Measurements from ENCODE around the gene MARCKS. TPM values are rescaled to one million over a fixed set of nuclear protein-coding genes. Genes with fewer than 3 reads are reported as not detected.

MARCKS gene
- total and polyA plus RNA-seq, 2 of the 13 experiments (the other 11 are each of a cell fraction or from before 2014, with no cell fraction given) = 30.5 to 39.5 TPM

GRCh38 chr6:113856375-113856624 is 845 bp upstream of the MARCKS start (continued):
- TF ChIP-seq PATZ1 (CRISPR knock-in tag; IDR thresholded peaks at IDR 0.05) (no peak), NR0B2 (CRISPR knock-in tag; IDR thresholded peaks at IDR 0.05) (no peak)

GRCh38 chr6:113857556-113858479 is 673 bp downstream of the MARCKS start:
- FAIRE-seq (no peak), DNase-seq (ENCODE audit: low spot score) (no peak), ATAC-seq (peak; percentile 7)
- Histone ChIP-seq H4K20me1 (ENCODE audit: insufficient read depth, low read length) (peaks cover 29% of the 10 kb centered on the region), H3K27me3 (ENCODE audit: control insufficient read depth in 1 of 2, insufficient read depth in 2 of 2, low read length in 2 of 2) (peaks cover 0 to 12% of the 10 kb centered on the region in 2 experiments; a peak in 3 of 5 replicates), H3K36me3 (replicated peaks in 1 of 2; ENCODE audit: control insufficient read depth in 1 of 2, insufficient read depth in 2 of 2, low read length in 2 of 2) (no peaks in the 10 kb centered on the region; a peak in 1 of 5 replicates), H3K9me3 (ENCODE audit: low read length) (no peaks in the 10 kb centered on the region), H3K27ac (ENCODE audit: extremely low read length, insufficient read depth, low read length) (peak overlapping the region; percentile 98), H3K9ac (ENCODE audit: insufficient read depth, low read depth, low read length) (peak overlapping the region; percentile 100), H3K79me2 (ENCODE audit: insufficient read depth, low read length) (peaks cover 48% of the 10 kb centered on the region), H2AFZ (ENCODE audit: low read length) (no peak overlapping the region), H3K4me2 (ENCODE audit: low read depth, low read length) (peak overlapping the region; percentile 64), H3K4me3 (replicated peaks in 1 of 3; ENCODE audit: insufficient read depth in 1 of 3, low read depth in 2 of 3, low read length in 3 of 3) (peak overlapping the region; percentile 88 to 100 (median 97)), H3K4me1 (ENCODE audit: insufficient read depth, low read length) (peaks cover 39% of the 10 kb centered on the region)
- intact Hi-C loops (cut with micrococcal nuclease; ENCODE audit: unreplicated experiment) (loop anchor here (2.0 to 10.0 kb wide), 6 partner anchors 21 to 977 kb away; no protein-coding TSS in a partner anchor), in situ Hi-C loops (cut with HindIII; ENCODE audit: extremely low pct_ligation_motif_present, low pct_unique_long_range_greater_than_20kb) (loop anchor here (5.0 to 10.0 kb wide), 4 partner anchors 163 to 551 kb away; no protein-coding TSS in a partner anchor)
- BruUV-seq (replicated peaks) = TSS peak; percentile 53
- 1% methylated on average over 39 of the region's 43 CpGs for WGBS (ENCODE audit: low lambda C conversion rate)
- ChIA-PET POLR2A (interaction anchor here (0.6 to 4.8 kb wide), 24 partner anchors 15 to 978 kb away, joined by 3 to 82 read pairs (median 5); no protein-coding TSS in a partner anchor), CTCF (ENCODE audit: low intra/inter-chr PET ratio, low total read pairs) (no interaction called here)
- TF ChIP-seq KAT7 (CRISPR knock-in tag; IDR thresholded peaks at IDR 0.05; ENCODE audit: borderline replicate concordance) (peak; percentile 34; the same call in 1 of the 2 replicates), BHLHE40 (IDR thresholded peaks at IDR 0.05; ENCODE audit: low read length) (peak; percentile 11; the same call in 1 of the 2 replicates), HDAC2 (CRISPR knock-in tag; IDR thresholded peaks at IDR 0.05) (no peak), SNAI1 (CRISPR knock-in tag; IDR thresholded peaks at IDR 0.05; ENCODE audit: borderline replicate concordance) (peak; percentile 84; the same call in 1 of the 2 replicates), IKZF5 (CRISPR knock-in tag; IDR thresholded peaks at IDR 0.05) (0 out of 2 replicates have a peak, but pooled peaks have one; percentile 4), THAP8 (CRISPR knock-in tag; IDR thresholded peaks at IDR 0.05; ENCODE audit: borderline replicate concordance) (no peak), TFDP2 (CRISPR knock-in tag; IDR thresholded peaks at IDR 0.05) (peak; percentile 4; the same call in 1 of the 2 replicates), SALL2 (CRISPR knock-in tag; IDR thresholded peaks at IDR 0.05) (0 out of 2 replicates have a peak, but pooled peaks have one; percentile 32), ELK4 (CRISPR knock-in tag; IDR thresholded peaks at IDR 0.05; ENCODE audit: borderline replicate concordance) (no peak)
